CD4-positive, alpha-beta T cell treated with Interleukin-12 subunit alpha and Interleukin-12 subunit beta, for 1 hour (primary cell): ENCODE results near the gene CAPN5.
A peak's percentile ranks its signal among the peaks of the same experiment; 100 is the strongest.
"Not testable (repeated sequence)": the region's sequence is repeated elsewhere in the genome, so short reads cannot be mapped to it uniquely, and the experiment has no call there.

Experiments used
- DNase-seq: peaks from one replicate; pipeline ENCODE4 v3.0.0-alpha.2; 2020

The CAPN5 gene

GRCh38 chr11:77085652-77086051 is 18.9 kb downstream of the CAPN5 start:
- no peak for DNase-seq

GRCh38 chr11:77086521-77087472 is 20.0 kb downstream of the CAPN5 start:
- no peak for DNase-seq

GRCh38 chr11:77087723-77088225 is 21.0 kb downstream of the CAPN5 start:
- DNase-seq: no peak

GRCh38 chr11:77088236-77089003 is 21.6 kb downstream of the CAPN5 start:
- no peak for DNase-seq

GRCh38 chr11:77089004-77089545 is 22.3 kb downstream of the CAPN5 start:
- no peak for DNase-seq

GRCh38 chr11:77090046-77090372 is 23.2 kb downstream of the CAPN5 start:
- no peak for DNase-seq

GRCh38 chr11:77090373-77091111 is 23.8 kb downstream of the CAPN5 start:
- DNase-seq: no peak

GRCh38 chr11:77091146-77091940 is 24.6 kb downstream of the CAPN5 start:
- DNase-seq: peak; percentile 79

- no peak for DNase-seq
These were observed 25.6 kb downstream of the CAPN5 start for GRCh38 chr11:77092382-77092781.

GRCh38 chr11:77093056-77093891 is 26.5 kb downstream of the CAPN5 start:
- DNase-seq: no peak

- no peak for DNase-seq
These were observed 27.4 kb downstream of the CAPN5 start for GRCh38 chr11:77093987-77094840.

GRCh38 chr11:77094841-77095365 is 28.1 kb downstream of the CAPN5 start:
- DNase-seq: no peak

GRCh38 chr11:77095551-77096490 is 29.1 kb downstream of the CAPN5 start:
- DNase-seq: no peak

- no peak for DNase-seq
These were observed 29.8 kb downstream of the CAPN5 start for GRCh38 chr11:77096591-77097019.

GRCh38 chr11:77097180-77097579 is 30.4 kb downstream of the CAPN5 start:
- not testable (repeated sequence) for DNase-seq

- DNase-seq: no peak
These were observed 33.6 kb downstream of the CAPN5 start for GRCh38 chr11:77100166-77101042.

GRCh38 chr11:77101043-77101537 is 34.3 kb downstream of the CAPN5 start:
- no peak for DNase-seq
